HepG2 (cell line): ENCODE results near the gene PPP1R18. TPM values are rescaled to one million over a fixed set of nuclear protein-coding genes. Genes with fewer than 3 reads are reported as not detected.

ENCODE experiments used
- ARID2 ChIP-seq: sonication (generic); formaldehyde crosslinking; IDR thresholded peaks from 2 replicates; pipeline ENCODE4 v1.8.1; 2022; ENCODE audit warnings: mild to moderate bottlenecking, missing genetic modification reagents, borderline replicate concordance
- ETV6 ChIP-seq: sonication (generic); formaldehyde crosslinking; conservative IDR thresholded peaks from 2 replicates; pipeline ENCODE4 v1.4.0; 2020; ENCODE audit warnings: missing genetic modification reagents
- HNRNPH1 ChIP-seq: fragments of 200-400 bp; formaldehyde crosslinking; optimal IDR thresholded peaks from 2 replicates; pipeline ENCODE3; 2017; ENCODE audit warnings: mild to moderate bottlenecking, low read depth, low read length
- HOXD1 ChIP-seq: sonication (generic); formaldehyde crosslinking; IDR thresholded peaks from 2 replicates; pipeline ENCODE4 v1.5.0; 2020; ENCODE audit warnings: missing genetic modification reagents
- IRF2 ChIP-seq: IDR thresholded peaks from 2 replicates; pipeline ENCODE4 v1.6.1; 2018; ENCODE audit warnings: missing genetic modification reagents, missing compliant biosample characterization
- NFE2L2 ChIP-seq: fragments of 150-350 bp; IDR thresholded peaks from 2 replicates; pipeline ENCODE4 v1.6.1; 2014; ENCODE audit warnings: low read length
- NR2F6 ChIP-seq, 2 experiments: IDR thresholded peaks; 2 replicates each; pipeline ENCODE4 v1.6.1; 2016; ENCODE audit warnings: antibody characterized with exemption in 1 of 2, mild to moderate bottlenecking in 1 of 2
- PCBP2 ChIP-seq: fragments of 200-400 bp; formaldehyde crosslinking; optimal IDR thresholded peaks from 2 replicates; pipeline ENCODE3; 2018; ENCODE audit warnings: low read length, low read depth; ENCODE audit not compliant: poor library complexity, severe bottlenecking
- POLR2AphosphoS5 ChIP-seq: IDR thresholded peaks from 2 replicates; pipeline ENCODE4 v1.6.1; 2012; ENCODE audit warnings: low read depth, low read length
- RFX3 ChIP-seq: IDR thresholded peaks from 2 replicates; pipeline ENCODE4 v1.6.1; 2016; ENCODE audit warnings: missing biosample characterization, missing genetic modification reagents
- SMAD3 ChIP-seq: sonication (generic); formaldehyde crosslinking; IDR thresholded peaks from 2 replicates; pipeline ENCODE4 v1.4.0; 2020; ENCODE audit warnings: missing genetic modification reagents
- TAF1 ChIP-seq: sonication (generic); formaldehyde crosslinking; IDR thresholded peaks from 2 replicates; pipeline ENCODE4 v1.4.0; 2020; ENCODE audit warnings: missing genetic modification reagents
- TSC22D2 ChIP-seq: sonication (generic); formaldehyde crosslinking; IDR thresholded peaks from 2 replicates; pipeline ENCODE4 v1.5.1; 2020; ENCODE audit warnings: missing genetic modification reagents, mild to moderate bottlenecking, borderline replicate concordance
- U2AF2 ChIP-seq: fragments of 200-400 bp; formaldehyde crosslinking; IDR thresholded peaks from 2 replicates; pipeline ENCODE4 v1.6.1; 2017; ENCODE audit warnings: low read depth, mild to moderate bottlenecking, low read length
- ZNF260 ChIP-seq: sonication (generic); formaldehyde crosslinking; IDR thresholded peaks from 2 replicates; pipeline ENCODE4 v1.4.0; 2020; ENCODE audit warnings: missing genetic modification reagents, low read depth, mild to moderate bottlenecking, borderline replicate concordance
- ZNF292 ChIP-seq: sonication (generic); formaldehyde crosslinking; IDR thresholded peaks from 2 replicates; pipeline ENCODE4 v1.8.1; 2022; ENCODE audit warnings: mild to moderate bottlenecking, low read depth, missing genetic modification reagents, borderline replicate concordance
- ZNF552 ChIP-seq: sonication (generic); formaldehyde crosslinking; IDR thresholded peaks from 2 replicates; pipeline ENCODE4 v1.9.0; 2022; ENCODE audit warnings: missing genetic modification reagents, mild to moderate bottlenecking, borderline replicate concordance
- ZNF605 ChIP-seq: sonication (generic); formaldehyde crosslinking; IDR thresholded peaks from 2 replicates; pipeline ENCODE4 v1.8.0; 2022; ENCODE audit warnings: mild to moderate bottlenecking, missing genetic modification reagents
- ZNF687 ChIP-seq: sonication (generic); formaldehyde crosslinking; IDR thresholded peaks from 2 replicates; pipeline ENCODE4 v1.5.1; 2020; ENCODE audit warnings: mild to moderate bottlenecking, missing genetic modification reagents, moderate library complexity
- ZNF850 ChIP-seq: sonication (generic); formaldehyde crosslinking; conservative IDR thresholded peaks from 2 replicates; pipeline ENCODE4 v1.9.0; 2021; ENCODE audit warnings: mild to moderate bottlenecking, missing genetic modification reagents
- ZNF883 ChIP-seq: sonication (generic); formaldehyde crosslinking; IDR thresholded peaks from 2 replicates; pipeline ENCODE4 v1.5.1; 2020; ENCODE audit warnings: mild to moderate bottlenecking, missing genetic modification reagents; ENCODE audit errors: not compliant biosample characterization
- polyA plus RNA-seq, 8 experiments: library from polyadenylated mRNA; depleted of rRNA in 3 of 8; stranded (reverse) in 7 of 8; unstranded in 1 of 8; fragments of >200 nt; fragmentation: Illumina TruSeq in 4 of 8; extraction: Trizol in 4 of 8; gene quantifications; 2 replicates each; pipeline versions ENCODE4 v1.2.1 to v1.2.3, GENCODE V29; 2011 to 2016; ENCODE audit warnings: low read depth in 4 of 8, missing spikeins in 1 of 8, mixed read lengths in 1 of 8; ENCODE audit not compliant: insufficient read depth in 1 of 8
- total RNA-seq, 5 experiments: library from RNA; depleted of rRNA; stranded (reverse); fragments of >200 nt; fragmentation: Illumina TruSeq; extraction: Trizol; gene quantifications; 2 replicates each; pipeline ENCODE4 v1.2.3, GENCODE V29; 2016; ENCODE audit warnings: low read depth in 1 of 5
- TF ChIP-seq, protein P1 (sequence below): sonication (generic); formaldehyde crosslinking; IDR thresholded peaks from 2 replicates; pipeline ENCODE4 v1.4.0; 2020; ENCODE audit warnings: missing genetic modification reagents
- TF ChIP-seq, protein P2 (sequence below): sonication (generic); formaldehyde crosslinking; IDR thresholded peaks from 2 replicates; pipeline ENCODE4 v1.4.0; 2020; ENCODE audit warnings: mild to moderate bottlenecking, missing genetic modification reagents

The PPP1R18 gene
- total and polyA plus RNA-seq, 2 of the 13 experiments (the other 11 are each of a cell fraction or from before 2014, with no cell fraction given): 4.9 to 9.2 TPM

DNA sequence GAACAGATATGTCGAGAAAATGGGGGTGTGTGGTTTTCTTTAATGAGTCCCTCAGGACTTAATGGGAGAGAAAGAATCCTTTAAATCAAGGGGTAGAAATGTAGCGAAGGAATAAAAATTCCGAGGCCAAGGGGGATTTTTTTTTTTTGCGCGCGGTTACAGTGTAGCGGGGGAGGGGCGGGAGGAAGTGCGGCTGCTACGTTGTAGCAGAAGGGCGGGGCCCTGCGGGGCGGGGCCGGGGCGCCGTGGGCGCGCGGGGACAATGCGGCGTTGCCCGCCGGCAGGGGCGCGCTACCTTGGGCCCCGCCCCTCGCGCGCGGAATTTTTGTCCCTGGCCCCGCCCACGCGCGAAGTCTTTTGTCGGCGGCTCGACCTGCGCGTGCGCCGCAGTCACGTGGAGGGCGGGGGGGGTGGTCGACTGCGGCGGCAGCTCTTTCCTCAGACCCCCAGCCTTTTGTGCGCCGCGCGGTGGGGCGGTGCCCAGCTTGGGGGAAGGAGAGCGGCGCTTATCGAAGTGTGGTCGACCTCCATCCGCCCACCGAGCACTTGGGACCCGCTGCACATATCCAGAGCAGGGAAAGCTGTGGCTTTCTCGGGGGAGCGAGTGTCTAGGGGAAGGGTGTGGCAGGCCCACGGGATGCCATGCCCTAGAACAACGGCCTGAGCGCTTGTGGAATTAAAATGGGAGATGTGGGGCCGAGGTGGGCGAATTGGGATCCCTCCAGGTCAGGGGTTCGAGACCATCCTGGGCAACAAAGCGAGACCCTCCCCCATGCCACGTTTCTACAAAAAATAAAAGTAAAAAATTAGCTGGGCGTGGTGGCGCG is 35.0 kb upstream of the PPP1R18 start (continued):
- TF ChIP-seq HOXD1 (CRISPR knock-in tag): peak; percentile 75; the same call in 1 of the 2 replicates
- no peak for TF ChIP-seq ZNF850
- TF ChIP-seq ZNF260 (CRISPR knock-in tag): no peak
- no peak for TF ChIP-seq ZNF292 (CRISPR knock-in tag)
- TF ChIP-seq ETV6 (CRISPR knock-in tag): no peak
- TF ChIP-seq TAF1 (CRISPR knock-in tag): peak; percentile 67
- peak; percentile 78 for TF ChIP-seq IRF2 (CRISPR knock-in tag)
- peak; percentile 86 for TF ChIP-seq ZNF687 (CRISPR knock-in tag)
- peak; percentile 63; the same call in 1 of the 2 replicates for TF ChIP-seq ZNF605
- TF ChIP-seq, protein P1, sequence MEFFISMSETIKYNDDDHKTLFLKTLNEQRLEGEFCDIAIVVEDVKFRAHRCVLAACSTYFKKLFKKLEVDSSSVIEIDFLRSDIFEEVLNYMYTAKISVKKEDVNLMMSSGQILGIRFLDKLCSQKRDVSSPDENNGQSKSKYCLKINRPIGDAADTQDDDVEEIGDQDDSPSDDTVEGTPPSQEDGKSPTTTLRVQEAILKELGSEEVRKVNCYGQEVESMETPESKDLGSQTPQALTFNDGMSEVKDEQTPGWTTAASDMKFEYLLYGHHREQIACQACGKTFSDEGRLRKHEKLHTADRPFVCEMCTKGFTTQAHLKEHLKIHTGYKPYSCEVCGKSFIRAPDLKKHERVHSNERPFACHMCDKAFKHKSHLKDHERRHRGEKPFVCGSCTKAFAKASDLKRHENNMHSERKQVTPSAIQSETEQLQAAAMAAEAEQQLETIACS (CRISPR knock-in tag): peak; percentile 80
- TF ChIP-seq NFE2L2: no peak
- no peak for TF ChIP-seq NR2F6 (IDR thresholded peaks at IDR 0.05)
- no peak; the same call in 1 of the 2 replicates for TF ChIP-seq NR2F6 (CRISPR knock-in tag; IDR thresholded peaks at IDR 0.05)
- peak; percentile 36; the same call in 1 of the 2 replicates for TF ChIP-seq ARID2
- no peak for TF ChIP-seq ZNF883
- no peak for TF ChIP-seq PCBP2
- no peak for TF ChIP-seq ZNF552 (CRISPR knock-in tag)
- no peak for TF ChIP-seq TSC22D2
- TF ChIP-seq RFX3 (CRISPR knock-in tag): no peak
- peak; percentile 36 for TF ChIP-seq HNRNPH1
- no peak; the same call in 1 of the 2 replicates for TF ChIP-seq U2AF2
- TF ChIP-seq, protein P2, sequence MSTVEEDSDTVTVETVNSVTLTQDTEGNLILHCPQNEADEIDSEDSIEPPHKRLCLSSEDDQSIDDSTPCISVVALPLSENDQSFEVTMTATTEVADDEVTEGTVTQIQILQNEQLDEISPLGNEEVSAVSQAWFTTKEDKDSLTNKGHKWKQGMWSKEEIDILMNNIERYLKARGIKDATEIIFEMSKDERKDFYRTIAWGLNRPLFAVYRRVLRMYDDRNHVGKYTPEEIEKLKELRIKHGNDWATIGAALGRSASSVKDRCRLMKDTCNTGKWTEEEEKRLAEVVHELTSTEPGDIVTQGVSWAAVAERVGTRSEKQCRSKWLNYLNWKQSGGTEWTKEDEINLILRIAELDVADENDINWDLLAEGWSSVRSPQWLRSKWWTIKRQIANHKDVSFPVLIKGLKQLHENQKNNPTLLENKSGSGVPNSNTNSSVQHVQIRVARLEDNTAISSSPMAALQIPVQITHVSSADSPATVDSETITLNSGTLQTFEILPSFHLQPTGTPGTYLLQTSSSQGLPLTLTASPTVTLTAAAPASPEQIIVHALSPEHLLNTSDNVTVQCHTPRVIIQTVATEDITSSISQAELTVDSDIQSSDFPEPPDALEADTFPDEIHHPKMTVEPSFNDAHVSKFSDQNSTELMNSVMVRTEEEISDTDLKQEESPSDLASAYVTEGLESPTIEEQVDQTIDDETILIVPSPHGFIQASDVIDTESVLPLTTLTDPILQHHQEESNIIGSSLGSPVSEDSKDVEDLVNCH: no peak
- no peak for TF ChIP-seq SMAD3 (CRISPR knock-in tag)
- peak; percentile 39 for TF ChIP-seq POLR2AphosphoS5
